ENCODE results near the gene DNM3.

The DNM3 gene

DNA sequence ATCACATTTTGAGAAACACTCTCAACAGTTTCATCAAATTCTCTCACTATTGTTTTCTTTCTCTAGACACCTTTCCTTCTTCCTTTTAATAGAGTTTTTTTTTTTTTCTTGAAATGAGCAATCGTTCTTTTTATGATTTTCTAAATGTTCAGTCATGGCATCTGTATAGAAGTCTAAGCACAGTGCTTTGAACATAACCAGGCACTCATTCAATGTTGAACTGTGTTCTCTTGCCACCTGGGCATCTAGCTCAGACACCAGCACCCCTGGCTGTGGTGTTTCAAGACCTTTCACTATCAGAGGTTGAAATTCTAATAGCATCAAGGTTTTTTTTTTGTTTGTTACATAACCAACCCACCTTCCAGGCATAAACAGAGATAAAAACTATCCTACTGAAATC is 96.6 kb downstream of the DNM3 start:
- no peaks in the 10 kb centered on the region for H3K27me3 ChIP-seq (ENCODE audit: insufficient read depth, poor library complexity, severe bottlenecking)

DNA sequence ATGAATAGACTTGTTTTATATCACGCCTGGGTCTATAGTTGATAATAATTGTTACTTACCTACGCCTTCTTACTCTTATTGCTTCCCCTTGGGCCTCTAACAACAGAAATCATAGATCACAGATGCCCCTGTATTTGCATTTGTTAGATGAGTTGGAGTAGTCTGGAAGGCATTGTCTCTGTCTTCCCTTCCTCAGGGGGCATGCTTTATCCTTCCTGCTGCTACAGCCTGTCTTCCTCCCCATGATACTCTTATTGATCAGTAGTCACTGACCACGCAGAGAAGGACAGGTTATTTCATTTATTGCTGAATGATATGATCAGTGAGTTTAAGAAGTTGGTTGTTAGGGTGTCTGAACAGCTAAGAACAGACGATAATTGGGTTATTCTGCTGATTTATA is 98.4 kb downstream of the DNM3 start:
- H3K9me3 ChIP-seq (ENCODE audit: severe bottlenecking): no peaks in the 10 kb centered on the region
- no peaks in the 10 kb centered on the region for H3K4me1 ChIP-seq (ENCODE audit: insufficient read depth, poor library complexity, severe bottlenecking)
- no peaks in the 10 kb centered on the region for H3K27me3 ChIP-seq (ENCODE audit: insufficient read depth, poor library complexity, severe bottlenecking)
- TF ChIP-seq, protein P1, sequence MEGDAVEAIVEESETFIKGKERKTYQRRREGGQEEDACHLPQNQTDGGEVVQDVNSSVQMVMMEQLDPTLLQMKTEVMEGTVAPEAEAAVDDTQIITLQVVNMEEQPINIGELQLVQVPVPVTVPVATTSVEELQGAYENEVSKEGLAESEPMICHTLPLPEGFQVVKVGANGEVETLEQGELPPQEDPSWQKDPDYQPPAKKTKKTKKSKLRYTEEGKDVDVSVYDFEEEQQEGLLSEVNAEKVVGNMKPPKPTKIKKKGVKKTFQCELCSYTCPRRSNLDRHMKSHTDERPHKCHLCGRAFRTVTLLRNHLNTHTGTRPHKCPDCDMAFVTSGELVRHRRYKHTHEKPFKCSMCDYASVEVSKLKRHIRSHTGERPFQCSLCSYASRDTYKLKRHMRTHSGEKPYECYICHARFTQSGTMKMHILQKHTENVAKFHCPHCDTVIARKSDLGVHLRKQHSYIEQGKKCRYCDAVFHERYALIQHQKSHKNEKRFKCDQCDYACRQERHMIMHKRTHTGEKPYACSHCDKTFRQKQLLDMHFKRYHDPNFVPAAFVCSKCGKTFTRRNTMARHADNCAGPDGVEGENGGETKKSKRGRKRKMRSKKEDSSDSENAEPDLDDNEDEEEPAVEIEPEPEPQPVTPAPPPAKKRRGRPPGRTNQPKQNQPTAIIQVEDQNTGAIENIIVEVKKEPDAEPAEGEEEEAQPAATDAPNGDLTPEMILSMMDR (IDR thresholded peaks at IDR 0.05; ENCODE audit: poor library complexity, severe bottlenecking): no peak
- no peaks in the 10 kb centered on the region for H3K36me3 ChIP-seq (ENCODE audit: low read depth)
- no peak overlapping the region for H3K27ac ChIP-seq (ENCODE audit: poor library complexity, severe bottlenecking)
- no peak for ATAC-seq (ENCODE audit: low read depth)
- H3K4me3 ChIP-seq (ENCODE audit: severe bottlenecking): no peak overlapping the region
- no peak for DNase-seq (ENCODE audit: low spot score)

More for the DNA sequence above, 96.6 kb downstream of the DNM3 start:
- H3K9me3 ChIP-seq (ENCODE audit: severe bottlenecking): no peaks in the 10 kb centered on the region
- no peaks in the 10 kb centered on the region for H3K36me3 ChIP-seq (ENCODE audit: low read depth)
- DNase-seq (ENCODE audit: low spot score) (no peak), ATAC-seq (ENCODE audit: low read depth) (no peak)
- no peak overlapping the region for H3K4me3 ChIP-seq (ENCODE audit: severe bottlenecking)
- no peaks in the 10 kb centered on the region for H3K4me1 ChIP-seq (ENCODE audit: insufficient read depth, poor library complexity, severe bottlenecking)
- no peak overlapping the region for H3K27ac ChIP-seq (ENCODE audit: poor library complexity, severe bottlenecking)
- TF ChIP-seq, protein P1 (IDR thresholded peaks at IDR 0.05; ENCODE audit: poor library complexity, severe bottlenecking): no peak

DNA sequence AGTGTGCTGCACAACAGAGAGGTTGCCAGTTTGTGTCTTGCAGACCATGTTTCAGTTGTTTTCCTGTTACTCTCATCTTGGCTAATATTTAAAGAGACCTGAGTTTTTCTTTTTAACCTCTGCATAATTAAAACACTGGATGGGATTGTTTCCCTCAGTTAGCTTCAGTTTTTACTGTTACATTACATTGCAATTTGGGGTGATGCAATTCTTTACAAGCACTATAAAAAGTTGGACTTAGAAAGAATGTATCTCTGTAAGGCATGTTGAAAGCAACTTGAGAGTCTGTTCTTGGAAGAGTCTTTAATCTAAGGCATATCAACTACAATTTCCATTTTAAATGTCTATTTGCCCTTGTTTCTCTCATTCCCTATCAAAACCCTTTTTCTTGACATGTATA is 99.1 kb downstream of the DNM3 start:
- no peaks in the 10 kb centered on the region for H3K27me3 ChIP-seq (ENCODE audit: insufficient read depth, poor library complexity, severe bottlenecking)
- DNase-seq (ENCODE audit: low spot score) (no peak), ATAC-seq (ENCODE audit: low read depth) (no peak)
- H3K36me3 ChIP-seq (ENCODE audit: low read depth): no peaks in the 10 kb centered on the region
- no peak overlapping the region for H3K4me3 ChIP-seq (ENCODE audit: severe bottlenecking)
- H3K9me3 ChIP-seq (ENCODE audit: severe bottlenecking): no peaks in the 10 kb centered on the region
- TF ChIP-seq, protein P1 (IDR thresholded peaks at IDR 0.05; ENCODE audit: poor library complexity, severe bottlenecking): no peak
- no peak overlapping the region for H3K27ac ChIP-seq (ENCODE audit: poor library complexity, severe bottlenecking)
- no peaks in the 10 kb centered on the region for H3K4me1 ChIP-seq (ENCODE audit: insufficient read depth, poor library complexity, severe bottlenecking)

DNA sequence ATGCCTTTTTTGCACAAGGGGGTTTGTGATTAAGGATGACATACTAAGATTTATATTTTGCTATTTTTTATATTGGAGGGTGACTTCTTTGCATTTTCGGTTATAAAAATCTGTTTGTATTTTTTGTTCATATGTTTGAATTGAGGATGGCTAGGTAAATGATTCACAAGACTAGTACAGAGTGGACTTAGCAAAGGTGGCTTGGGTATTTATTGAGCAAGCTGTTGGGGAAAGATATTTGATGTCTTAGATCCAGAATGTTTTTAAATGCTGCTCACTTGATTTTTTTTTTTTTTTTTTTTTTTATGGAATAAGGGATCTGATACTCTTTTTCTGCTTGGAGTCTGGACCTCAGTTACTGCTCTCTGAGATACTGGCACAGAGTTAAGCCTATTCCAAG is 100.6 kb downstream of the DNM3 start:
- Histone ChIP-seq H3K4me3 (ENCODE audit: severe bottlenecking) (no peak overlapping the region), H3K27me3 (ENCODE audit: insufficient read depth, poor library complexity, severe bottlenecking) (no peaks in the 10 kb centered on the region), H3K9me3 (ENCODE audit: severe bottlenecking) (no peaks in the 10 kb centered on the region), H3K27ac (ENCODE audit: poor library complexity, severe bottlenecking) (no peak overlapping the region), H3K4me1 (ENCODE audit: insufficient read depth, poor library complexity, severe bottlenecking) (no peaks in the 10 kb centered on the region), H3K36me3 (ENCODE audit: low read depth) (no peaks in the 10 kb centered on the region)
- DNase-seq (ENCODE audit: low spot score) (no peak), ATAC-seq (ENCODE audit: low read depth) (no peak)
- TF ChIP-seq, protein P1 (IDR thresholded peaks at IDR 0.05; ENCODE audit: poor library complexity, severe bottlenecking): no peak

DNA sequence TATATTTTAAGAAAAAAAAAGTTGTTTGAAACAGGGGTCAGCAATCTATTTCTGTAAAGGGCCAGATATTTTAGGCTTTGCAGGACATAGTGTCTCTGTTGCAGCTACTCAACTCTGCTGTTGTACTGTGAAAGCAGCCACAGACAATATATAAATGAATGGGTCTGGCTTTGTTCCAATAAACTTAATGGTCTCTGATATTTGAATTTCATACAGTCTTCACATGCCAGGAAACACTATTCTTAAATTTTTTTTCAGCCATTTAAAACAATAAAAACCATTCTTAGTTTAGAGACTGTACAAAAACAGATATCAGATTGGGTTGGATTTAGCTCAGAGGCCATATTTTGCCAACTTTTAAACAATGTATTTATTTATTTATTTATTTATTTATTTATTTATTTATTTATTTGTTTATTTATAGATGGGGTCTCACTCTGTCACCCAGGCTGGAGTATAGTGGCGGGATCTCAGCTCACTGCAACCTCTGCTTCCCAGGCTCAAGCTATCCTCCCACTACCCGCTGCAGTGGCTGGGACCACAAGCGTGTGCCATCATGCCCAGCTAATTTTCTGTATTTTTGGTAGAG is 102.8 kb downstream of the DNM3 start:
- DNase-seq (ENCODE audit: low spot score) (no peak), ATAC-seq (ENCODE audit: low read depth) (no peak)
- H3K27ac ChIP-seq (ENCODE audit: poor library complexity, severe bottlenecking): no peak overlapping the region
- no peaks in the 10 kb centered on the region for H3K9me3 ChIP-seq (ENCODE audit: severe bottlenecking)
- H3K4me1 ChIP-seq (ENCODE audit: insufficient read depth, poor library complexity, severe bottlenecking): no peaks in the 10 kb centered on the region
- H3K36me3 ChIP-seq (ENCODE audit: low read depth): no peaks in the 10 kb centered on the region
- no peak overlapping the region for H3K4me3 ChIP-seq (ENCODE audit: severe bottlenecking)
- H3K27me3 ChIP-seq (ENCODE audit: insufficient read depth, poor library complexity, severe bottlenecking): no peaks in the 10 kb centered on the region
- TF ChIP-seq, protein P1 (IDR thresholded peaks at IDR 0.05; ENCODE audit: poor library complexity, severe bottlenecking): no peak
